Embryonic facial prominence (tissue), 1 donor: Measurements from ENCODE around the gene MALT1.
A peak's percentile ranks its signal among the peaks of the same experiment; 100 is the strongest.
"Not testable (repeated sequence)": the region's sequence is repeated elsewhere in the genome, so short reads cannot be mapped to it uniquely, and the experiment has no call there.

Experiments
- DNase-seq: peaks from one replicate; pipeline ENCODE4 v3.0.0-alpha.2; 2016; ENCODE audit errors: extremely low spot score

Gene MALT1

DNA sequence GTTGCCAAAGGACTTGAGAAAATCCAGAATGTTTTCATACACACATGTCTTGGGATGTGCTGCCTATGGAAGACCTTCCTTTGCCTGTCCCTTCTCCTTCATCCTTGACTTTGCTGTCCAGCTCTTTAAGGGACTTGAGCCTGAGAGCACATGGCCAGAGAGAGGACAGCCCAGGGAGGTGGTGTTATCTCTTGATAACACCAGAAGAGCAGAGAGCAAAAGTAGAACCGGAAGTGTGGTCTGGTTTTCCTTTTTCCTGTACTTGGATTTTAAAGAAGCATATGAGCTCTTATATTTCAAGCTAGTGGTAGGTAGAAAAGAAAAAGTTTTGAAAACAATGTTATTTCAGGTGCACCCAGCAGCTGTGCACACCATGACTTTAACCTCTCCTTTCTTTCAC, 99.3 kb downstream of the MALT1 start:
- DNase-seq = no peak

DNA sequence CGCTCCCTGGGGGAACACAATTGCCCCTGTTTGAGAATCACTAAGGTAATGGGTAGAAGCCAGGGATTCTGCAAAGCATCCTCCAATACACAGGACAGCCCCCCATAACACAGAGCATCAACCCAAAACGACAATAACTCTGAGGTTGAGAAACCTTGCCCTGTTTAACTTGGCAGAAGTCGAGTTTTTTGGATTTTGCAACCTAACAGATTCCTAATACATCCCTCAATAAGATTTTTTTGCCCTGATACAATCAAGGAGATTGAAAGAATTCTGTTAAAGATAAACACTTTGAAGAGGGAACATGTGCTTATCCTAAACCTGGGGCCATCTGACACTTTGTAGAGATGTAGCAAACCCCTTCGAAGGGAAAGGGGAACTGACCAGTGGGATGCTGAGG, 100.9 kb downstream of the MALT1 start:
- no peak for DNase-seq

DNA sequence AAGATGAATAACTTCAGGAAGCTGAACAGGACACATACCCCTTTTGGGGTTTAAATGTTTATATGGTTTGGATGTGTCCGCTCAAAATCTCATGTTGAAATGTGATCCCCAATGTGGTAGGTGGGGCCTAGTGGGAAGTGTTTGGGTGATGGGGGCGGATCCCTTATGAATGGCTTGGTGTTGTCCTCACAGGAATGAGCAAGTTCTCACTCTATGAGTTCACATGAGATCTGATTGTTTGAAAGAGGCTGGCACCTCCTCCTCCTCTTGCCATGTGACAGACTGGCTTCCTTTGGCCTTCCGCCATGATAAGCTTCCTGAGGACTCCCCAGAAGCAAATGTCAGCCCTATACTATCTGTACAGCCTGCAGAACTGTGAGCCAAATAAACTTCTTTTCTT, 104.8 kb downstream of the MALT1 start:
- no peak for DNase-seq

DNA sequence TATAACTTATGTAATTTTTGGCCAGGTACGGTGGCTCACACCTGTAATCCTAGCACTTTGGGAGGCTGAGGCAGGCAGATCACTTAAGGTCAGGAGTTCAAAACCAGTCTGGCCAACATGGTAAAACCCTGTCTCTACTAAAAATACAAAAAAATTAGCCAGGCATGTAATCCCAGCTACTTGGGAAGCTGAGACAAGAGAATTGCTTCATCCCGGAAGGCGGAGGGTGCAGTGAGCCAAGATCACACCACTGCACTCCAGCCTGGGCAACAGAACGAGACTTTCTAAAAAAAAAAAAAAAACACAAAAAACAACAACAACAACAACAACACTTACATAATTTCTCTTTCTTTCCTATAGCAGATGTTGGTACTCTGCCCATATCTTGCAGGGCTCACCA, 105.3 kb downstream of the MALT1 start:
- DNase-seq = not testable (repeated sequence)

DNA sequence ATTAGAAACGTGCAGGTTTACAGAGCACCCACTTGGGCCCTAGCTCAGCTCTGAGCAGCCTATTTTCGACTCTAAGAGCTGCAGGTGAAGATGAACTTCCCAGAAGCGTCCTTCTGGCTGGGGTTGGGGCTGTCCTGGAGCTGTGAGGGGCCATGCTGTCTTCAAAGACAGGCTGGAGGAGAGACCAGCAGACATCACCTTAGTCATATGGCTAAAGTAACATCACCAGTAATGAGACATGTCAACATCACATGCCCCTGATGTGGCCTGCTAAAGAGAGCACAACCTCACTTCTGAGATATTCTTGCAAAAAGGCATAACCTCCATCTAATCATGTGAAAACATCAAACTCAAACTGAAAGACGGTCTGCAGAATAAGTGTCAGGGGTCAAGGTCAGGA, 106.2 kb downstream of the MALT1 start:
- no peak for DNase-seq

DNA sequence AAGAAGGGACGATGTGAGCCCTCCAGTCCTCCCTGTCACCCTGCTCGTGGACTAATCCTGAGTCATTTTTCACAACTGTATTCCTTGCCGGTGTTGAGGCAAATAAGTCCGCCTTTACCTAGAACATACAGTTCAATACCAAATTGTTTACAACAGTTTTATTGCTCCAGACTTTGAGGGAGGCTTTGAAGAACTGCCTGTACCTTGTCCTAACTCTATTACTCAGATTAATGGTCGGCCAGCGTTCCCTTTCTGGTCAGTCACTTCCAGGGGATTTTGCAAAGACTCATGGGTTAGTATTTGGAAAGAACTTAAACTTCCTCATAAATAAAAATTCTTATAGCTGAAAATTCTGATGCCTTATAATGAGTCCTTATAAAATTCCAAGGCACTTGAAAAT, 108.3 kb downstream of the MALT1 start:
- no peak for DNase-seq

DNA sequence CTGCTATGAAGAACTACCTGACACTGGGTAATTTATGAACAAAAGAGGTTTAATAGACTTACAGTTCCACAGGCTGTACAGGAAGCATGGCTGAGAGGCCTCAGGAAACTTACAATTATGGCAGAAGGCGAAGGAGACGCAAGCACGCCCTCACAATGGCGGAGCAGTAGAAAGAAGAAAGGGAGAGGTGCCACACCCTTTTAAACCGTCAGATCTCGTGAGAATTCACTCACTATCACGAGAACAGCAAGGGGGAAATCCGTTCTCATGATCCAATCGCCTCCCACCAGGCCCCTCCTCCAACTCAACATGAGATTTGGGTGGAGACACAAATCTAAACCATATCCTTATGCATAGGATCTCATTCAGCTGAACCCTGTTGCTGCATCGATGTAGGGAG, 108.8 kb downstream of the MALT1 start:
- no peak for DNase-seq

DNA sequence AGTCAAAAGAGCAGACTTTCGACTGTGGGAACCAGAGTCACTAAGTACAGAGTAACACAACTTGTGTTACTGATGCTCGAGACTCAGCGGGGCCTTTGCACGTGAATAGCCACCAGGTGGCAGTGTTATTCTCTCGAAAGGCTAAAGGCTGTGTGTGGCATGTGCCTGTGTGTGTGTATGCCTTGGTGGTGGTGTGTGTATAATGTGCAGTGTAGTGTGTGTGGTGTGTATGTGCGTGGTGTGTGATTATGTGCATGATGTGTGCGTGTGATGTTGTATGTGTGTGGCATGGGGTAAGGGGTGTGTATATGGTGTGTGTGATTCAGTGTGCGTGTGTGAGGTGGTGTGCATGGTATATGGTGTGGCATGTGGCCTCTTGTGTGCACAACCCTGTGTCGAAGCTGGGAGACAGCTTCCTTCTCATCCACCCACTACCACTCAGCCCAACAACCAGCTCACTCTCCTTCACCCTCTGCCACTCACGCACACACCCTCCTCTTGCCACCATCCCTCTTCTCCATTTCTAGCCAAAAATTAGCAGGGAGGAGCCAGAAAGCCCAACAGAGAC, 110.4 kb downstream of the MALT1 start:
- DNase-seq = peak; percentile 70

DNA sequence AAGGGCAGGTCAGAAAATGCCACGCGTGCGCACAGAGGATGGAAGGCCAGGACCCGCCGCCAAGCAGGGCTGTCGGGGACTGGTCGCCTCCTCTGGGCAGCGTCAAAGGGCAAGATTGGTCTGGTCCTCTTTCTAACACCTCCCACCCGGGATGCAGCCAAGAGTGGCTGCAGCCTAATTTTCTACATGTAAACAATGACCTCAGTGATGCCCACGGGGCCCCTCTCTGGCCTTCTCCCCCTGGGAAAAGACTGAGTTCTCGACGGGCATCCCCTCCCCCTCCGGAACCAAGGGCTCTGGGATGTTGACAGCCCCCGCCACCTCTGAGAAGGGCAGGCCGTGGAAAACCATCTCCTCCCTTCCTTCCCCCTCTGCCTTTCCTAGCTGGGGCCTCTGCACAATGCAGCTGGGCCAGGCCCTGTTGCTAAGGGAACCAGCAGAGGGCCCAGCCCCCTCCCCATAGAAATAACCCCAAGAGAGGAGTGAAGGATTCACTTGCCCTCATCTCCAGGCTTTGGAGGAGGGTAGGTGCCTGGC, 113.4 kb downstream of the MALT1 start:
- DNase-seq = no peak

DNA sequence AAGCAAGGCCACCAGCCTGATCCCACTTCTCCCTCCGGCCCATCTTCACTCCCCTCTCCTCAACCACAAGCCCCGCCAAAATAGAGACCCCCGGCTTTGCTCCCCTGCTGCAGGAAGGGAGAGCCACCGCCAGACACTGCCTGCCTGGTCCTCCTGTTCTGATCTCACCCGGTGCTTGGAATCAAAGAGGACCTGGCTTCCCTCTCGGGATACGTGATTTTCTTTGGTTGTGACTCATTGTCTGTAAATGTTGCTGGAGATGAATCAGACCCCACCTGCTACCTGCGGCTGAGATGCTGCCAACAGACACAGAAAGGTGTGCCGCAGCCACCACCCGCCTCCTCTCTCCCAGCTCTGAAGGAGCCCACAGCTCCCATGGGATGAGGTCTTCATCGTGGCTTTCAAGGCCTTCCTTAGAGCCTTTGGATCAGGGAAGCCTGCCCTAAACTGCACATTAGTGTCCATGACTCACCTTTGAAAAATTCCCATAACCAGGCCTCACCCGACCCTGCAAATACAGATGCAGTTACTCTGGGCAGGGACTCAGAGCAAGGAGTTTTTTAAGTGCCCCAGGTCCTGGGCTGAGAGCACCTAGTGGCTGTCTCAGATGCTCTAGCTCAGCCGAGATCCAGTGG, 114.0 kb downstream of the MALT1 start:
- DNase-seq = no peak

DNA sequence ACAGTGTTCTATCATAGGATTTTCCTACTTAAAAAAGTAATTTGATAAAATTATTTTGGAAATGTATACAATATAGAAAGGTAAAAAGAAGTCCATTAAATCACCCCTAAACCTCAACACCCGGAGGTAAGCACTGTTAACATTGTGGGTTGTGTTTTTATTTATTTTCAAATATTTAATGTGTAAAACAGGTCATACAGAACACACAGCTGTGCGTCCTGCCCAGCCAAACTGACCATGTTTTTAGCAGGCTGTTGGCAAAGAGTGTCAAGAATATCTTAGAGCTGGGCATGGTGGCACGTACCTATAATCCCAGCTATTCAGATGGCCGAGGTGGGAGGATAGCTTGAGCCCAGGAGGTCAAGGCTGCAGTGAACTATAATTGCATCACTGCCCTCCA, 114.6 kb downstream of the MALT1 start:
- DNase-seq = no peak

DNA sequence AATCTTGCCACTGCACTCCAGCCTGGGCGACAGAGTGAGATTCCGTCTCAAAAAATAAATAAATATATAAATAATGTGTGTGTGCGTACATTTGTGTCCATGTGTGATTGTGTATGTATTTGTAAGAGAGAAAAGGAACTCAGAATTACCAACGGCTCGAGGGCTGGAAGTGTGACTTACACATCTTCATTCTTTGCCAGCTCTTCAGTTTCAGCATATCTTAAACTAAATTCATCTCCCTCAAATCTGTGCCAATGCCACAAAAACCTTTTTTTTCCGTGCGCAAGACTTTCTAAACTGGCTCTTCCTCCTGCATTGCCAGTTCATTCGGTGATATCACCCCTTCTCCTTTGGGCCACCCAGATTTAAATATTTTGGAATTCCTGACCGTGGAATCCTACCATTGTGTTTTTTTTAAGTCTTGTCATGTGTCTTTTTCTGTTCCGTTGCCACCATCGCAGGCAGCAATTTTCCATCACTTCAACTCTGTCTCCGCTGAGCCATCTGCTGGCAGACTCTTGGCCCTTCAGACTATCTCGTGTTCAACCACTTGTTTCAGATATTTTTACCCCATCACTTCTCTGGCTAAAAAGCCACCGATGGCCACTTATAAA, 116.4 kb downstream of the MALT1 start:
- no peak for DNase-seq

DNA sequence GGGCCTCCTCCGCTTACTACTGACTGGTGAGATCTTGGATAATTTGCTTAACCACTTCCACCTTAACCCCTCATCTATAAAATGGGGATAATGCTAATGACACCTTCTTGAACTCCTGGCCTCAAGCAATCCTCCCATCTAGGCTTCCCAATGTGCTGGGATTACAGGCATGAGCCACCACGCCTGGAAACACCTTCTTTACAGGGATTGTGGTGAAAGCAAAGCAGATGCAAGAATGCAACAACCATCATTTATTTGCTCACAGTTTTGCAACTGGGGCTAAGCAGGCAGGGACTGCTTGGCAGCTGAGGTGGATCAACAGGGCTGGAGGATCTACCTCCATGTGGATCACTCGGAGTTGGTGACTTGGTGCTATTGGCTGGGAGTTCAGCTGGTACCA, 117.2 kb downstream of the MALT1 start:
- no peak for DNase-seq

DNA sequence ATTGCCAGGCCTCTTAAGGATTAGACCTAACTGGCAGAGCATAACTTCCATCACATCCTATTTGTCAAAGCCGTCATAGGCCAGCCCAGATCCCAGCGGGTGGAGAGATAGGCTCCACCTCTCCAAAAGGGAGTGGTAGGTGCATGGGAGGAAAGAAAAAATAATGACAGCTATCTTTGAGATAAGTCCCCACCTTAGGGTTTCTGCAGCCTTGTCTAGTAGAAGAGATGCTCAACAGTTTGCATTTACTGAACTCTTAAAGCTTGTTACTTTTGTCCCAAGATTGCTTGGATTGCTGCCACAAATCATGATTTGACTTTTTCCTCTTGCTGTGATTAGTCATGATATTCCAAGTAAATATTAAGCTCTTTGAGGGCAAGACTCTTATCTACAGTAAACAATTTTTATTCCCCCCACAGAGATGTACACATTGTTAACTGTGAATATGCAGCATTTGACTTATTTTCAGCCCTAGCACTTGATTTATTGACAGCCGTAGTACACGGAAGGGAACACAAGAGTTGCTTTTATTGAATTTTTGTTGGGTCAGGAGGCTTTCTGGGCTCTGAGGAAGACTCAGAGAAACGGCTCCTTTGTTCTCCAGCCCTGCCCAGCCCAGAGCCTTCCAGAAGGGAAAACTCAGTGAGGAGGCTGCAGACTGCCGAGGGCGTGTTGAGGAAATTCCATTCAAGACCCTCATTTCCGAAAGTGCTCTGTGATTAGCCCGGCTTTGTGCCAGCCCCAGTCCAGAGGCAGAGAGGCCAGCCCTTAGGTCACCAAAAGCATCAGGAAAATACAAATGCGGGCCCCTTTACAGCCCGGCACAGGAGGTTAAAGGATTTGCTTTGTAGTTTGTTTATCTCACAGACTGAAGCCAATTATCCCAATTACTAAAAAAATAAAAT, 118.0 kb downstream of the MALT1 start:
- DNase-seq = no peak

DNA sequence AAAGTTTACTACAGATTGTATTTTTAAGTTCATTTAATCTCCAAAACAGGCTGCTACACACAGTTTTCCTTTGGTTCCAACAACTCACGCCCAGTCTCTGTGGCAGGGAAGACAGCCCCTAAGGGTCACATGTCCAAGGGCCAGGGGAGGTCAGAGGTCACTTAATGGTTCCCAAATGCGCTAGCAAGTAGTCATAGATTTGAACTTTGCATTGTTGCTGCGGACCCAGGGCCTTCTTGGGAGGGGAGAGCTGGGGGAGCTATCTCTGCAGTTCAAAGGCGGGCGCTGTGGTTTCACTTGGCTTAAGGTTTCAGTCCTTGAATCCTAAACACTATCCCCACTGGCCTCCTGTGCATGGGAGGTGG, 118.6 kb downstream of the MALT1 start:
- DNase-seq = no peak

DNA sequence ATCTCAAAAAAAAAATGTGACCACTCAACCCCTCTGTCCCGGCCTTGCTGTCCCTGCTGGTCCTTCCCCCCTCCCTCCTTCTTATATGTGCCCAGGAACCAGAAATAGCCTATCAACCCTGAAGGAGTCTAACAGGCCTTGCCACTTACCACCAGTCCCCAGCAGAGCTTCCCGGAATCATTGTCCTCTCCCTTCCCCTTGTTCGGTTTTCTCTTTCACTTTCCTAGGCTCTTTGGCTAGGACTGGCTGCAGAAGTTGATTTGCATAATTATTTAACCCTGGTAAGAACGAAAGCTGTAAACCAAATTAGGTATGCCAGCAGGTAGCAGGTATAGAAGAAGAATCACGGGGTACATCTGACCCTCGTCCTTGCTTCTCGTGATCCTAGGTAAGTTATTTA, 120.8 kb downstream of the MALT1 start:
- DNase-seq = no peak

DNA sequence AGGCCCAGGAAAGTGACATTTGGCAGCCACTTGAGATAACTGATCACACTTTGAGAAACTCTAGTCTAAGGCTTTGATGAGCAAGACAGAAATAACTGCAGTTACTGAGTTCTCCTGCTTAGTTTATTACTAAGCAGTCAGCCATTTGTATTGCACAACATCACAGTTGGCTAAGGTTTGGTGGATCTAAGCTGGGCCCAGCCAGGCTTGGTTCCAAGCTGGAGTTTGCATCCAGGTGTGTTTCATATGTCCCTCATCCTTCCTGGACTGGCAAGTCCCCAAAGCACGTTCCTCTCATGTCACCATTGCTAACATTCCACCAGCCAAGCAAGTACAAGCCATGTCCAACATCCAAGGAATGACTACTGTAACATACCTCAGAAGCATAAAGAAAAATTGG, 122.1 kb downstream of the MALT1 start:
- no peak for DNase-seq

DNA sequence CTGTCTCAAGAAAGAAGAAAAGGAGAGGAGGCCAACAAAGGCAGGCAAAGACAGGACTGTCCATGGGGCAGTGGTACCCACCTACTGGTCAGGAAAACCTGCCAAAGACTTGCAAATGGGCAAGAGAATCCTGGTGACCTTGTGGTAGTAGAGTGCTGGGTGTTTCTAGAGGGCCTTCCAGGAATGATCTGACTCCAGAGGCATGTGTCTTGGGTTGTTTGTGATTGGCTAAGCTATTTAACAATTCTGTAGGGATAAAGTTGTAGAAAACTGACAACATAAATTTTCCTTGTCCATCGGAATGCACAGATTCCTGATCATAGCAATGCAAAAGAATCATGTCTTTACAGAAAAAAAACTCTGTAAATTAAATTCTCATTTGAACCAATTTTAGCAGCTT, 125.0 kb downstream of the MALT1 start:
- no peak for DNase-seq

DNA sequence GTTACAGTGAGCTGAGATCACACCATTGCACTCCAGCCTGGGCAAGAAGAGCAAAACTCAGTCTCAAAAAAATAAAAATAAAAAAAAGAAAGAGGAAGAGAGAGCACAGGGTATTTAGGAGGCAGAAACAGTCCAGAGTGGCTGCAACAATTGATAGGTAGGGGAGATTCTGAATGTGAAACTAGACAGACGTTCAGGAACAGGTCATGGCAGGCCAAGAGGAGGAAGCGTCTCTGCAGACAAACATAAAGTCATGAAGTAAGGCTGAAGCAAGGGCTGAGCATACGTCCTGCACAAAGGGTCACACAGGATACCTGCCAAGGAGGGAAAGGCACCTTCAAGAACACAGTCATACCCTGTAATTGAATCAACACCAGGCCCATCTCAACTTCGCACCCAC, 129.3 kb downstream of the MALT1 start:
- no peak for DNase-seq

DNA sequence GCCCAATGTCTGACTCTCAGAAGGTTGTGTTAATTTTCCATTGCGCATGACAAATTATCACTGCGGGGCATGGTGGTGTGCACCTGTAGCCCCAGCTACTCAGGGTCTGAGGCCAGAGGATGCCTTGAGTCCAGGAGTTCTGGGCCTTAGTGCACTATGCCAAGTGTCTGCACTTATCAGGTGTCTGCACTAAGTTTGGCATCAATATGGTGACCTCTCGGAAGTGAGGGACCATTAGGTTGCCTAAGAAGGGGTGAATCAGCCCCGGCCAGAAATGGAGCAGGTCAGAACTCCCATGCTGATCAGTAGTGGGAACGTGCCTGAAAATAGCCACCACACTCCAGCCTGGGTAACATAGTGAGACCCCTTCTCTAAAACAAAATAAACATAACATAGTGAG, 131.7 kb downstream of the MALT1 start:
- DNase-seq = no peak

DNA sequence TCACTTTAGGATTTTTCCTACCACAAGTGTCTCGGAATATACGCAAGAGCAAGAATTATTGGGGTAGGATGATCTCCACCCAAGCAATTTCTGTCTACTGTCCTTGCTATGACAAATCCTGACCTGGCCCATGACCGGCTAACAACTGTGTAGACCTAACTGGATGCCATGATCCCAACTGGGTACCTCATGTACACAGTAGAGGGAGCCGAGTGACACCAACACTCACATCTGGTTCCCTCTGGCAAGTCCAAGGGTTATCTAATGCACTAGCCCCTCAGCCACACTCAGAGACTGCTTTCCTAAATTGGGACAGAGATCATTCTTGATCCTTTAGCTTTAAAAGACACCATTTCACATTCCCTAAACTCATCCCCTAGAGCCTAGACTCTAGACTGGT, 132.7 kb downstream of the MALT1 start:
- no peak for DNase-seq
